NB4 (cell line): ENCODE results near the gene AP4E1.

ENCODE experiments used
- CTCF ChIP-seq: IDR thresholded peaks from one replicate; pipeline ENCODE4 v1.5.1; 2012; ENCODE audit warnings: low read depth, low read length
- POLR2A ChIP-seq: IDR thresholded peaks from 2 replicates; pipeline ENCODE4 v1.6.1; 2011; ENCODE audit warnings: mild to moderate bottlenecking; ENCODE audit not compliant: insufficient read length; ENCODE audit errors: extremely low read depth

GRCh38 chr15:50944672-50945071, 36.2 kb downstream of the AP4E1 start:
- TF ChIP-seq POLR2A (no peak), CTCF (no peak)
